Inflammatory macrophage treated with lipopolysaccharide for 4 hours (primary cell): ENCODE results near the gene SIDT2.

Experiments
- DNase-seq: peaks from one replicate; pipeline ENCODE4 v3.0.0-alpha.2; 2020

Gene SIDT2

GRCh38 chr11:117189941-117190544 lies 11.5 kb downstream of the SIDT2 start:
- no peak for DNase-seq

GRCh38 chr11:117191680-117192400 lies 13.3 kb downstream of the SIDT2 start:
- DNase-seq = no peak

- no peak for DNase-seq
Observed at GRCh38 chr11:117192401-117192875, 13.9 kb downstream of the SIDT2 start.

- no peak for DNase-seq
Observed at GRCh38 chr11:117193130-117194020, 14.8 kb downstream of the SIDT2 start.

- DNase-seq = no peak
Observed at GRCh38 chr11:117194267-117194666, 15.7 kb downstream of the SIDT2 start.

- no peak for DNase-seq
Observed at GRCh38 chr11:117195258-117195657, 16.7 kb downstream of the SIDT2 start.

GRCh38 chr11:117195761-117196160 lies 17.2 kb downstream of the SIDT2 start:
- no peak for DNase-seq

- no peak for DNase-seq
Observed at GRCh38 chr11:117197006-117197405, 18.5 kb downstream of the SIDT2 start.

GRCh38 chr11:117197516-117198456 lies 19.2 kb downstream of the SIDT2 start:
- DNase-seq = no peak

- no peak for DNase-seq
Observed at GRCh38 chr11:117198613-117199012, 20.1 kb downstream of the SIDT2 start.

- no peak for DNase-seq
Observed at GRCh38 chr11:117199053-117199915, 20.7 kb downstream of the SIDT2 start, which contains the start of gene TAGLN. TAGLN (plus strand) TSS chr11:117199370; CDS start chr11:117203014, 3,644 bp downstream.

- no peak for DNase-seq
Observed at GRCh38 chr11:117199916-117200812, 21.6 kb downstream of the SIDT2 start.

- no peak for DNase-seq
Observed at GRCh38 chr11:117200813-117201657, 22.5 kb downstream of the SIDT2 start.

- no peak for DNase-seq
Observed at GRCh38 chr11:117201658-117202305, 23.2 kb downstream of the SIDT2 start.

GRCh38 chr11:117202386-117203068 lies 24.0 kb downstream of the SIDT2 start:
- DNase-seq = no peak

- no peak for DNase-seq
Observed at GRCh38 chr11:117203069-117203407, 24.5 kb downstream of the SIDT2 start.

- DNase-seq = no peak
Observed at GRCh38 chr11:117204283-117205080, 25.9 kb downstream of the SIDT2 start.
